ENCODE results near the gene COG2.

The COG2 gene

GRCh38 chr1:230725256-230726012 is 83.2 kb downstream of the COG2 start:
- no peak for DNase-seq

- DNase-seq: no peak
Measured at GRCh38 chr1:230728710-230729392, 86.6 kb downstream of the COG2 start.

- DNase-seq: no peak
Measured at GRCh38 chr1:230730977-230731376, 88.7 kb downstream of the COG2 start.

GRCh38 chr1:230735447-230735846 is 93.2 kb downstream of the COG2 start:
- DNase-seq: peak; percentile 82

GRCh38 chr1:230737622-230738262 is 95.5 kb downstream of the COG2 start:
- no peak for DNase-seq

- no peak for DNase-seq
Measured at GRCh38 chr1:230739564-230740290, 97.4 kb downstream of the COG2 start.
